Lung (tissue), 12 donors: ENCODE data around the gene TCF12. TPM values are rescaled to one million over a fixed set of nuclear protein-coding genes. Genes with fewer than 3 reads are reported as not detected.

Source experiments
- ATAC-seq: fragments of 200-7000 bp; cut with Tn5 transposase; one replicate; pipeline ENCODE4 v1.9.1; 2020; ENCODE audit warnings: moderate number of reproducible peaks; ENCODE audit not compliant: insufficient read depth, low FRiP score
- DNase-seq, 3 donors: peaks; one replicate each; pipeline ENCODE4 v3.0.0-alpha.2; 2013 to 2017
- H3K27ac ChIP-seq, 2 donors: one replicate each; pipeline ENCODE4 v1.5.1; 2013; ENCODE audit warnings: mild to moderate bottlenecking in 2 of 2, moderate library complexity in 2 of 2, control low read depth in 1 of 2, inconsistent platforms in 1 of 2, low read depth in 1 of 2, low read length in 1 of 2
- H3K27me3 ChIP-seq, 3 donors: one replicate each; pipeline ENCODE4 v1.5.1; 2013; ENCODE audit warnings: low read length in 2 of 3; ENCODE audit not compliant: control insufficient read depth in 3 of 3, insufficient read depth in 3 of 3
- H3K36me3 ChIP-seq, 4 donors: one replicate each; pipeline ENCODE4 v1.5.1; 2013; ENCODE audit warnings: low read length in 4 of 4, mild to moderate bottlenecking in 1 of 4, moderate library complexity in 1 of 4; ENCODE audit not compliant: control insufficient read depth in 4 of 4, insufficient read depth in 4 of 4
- H3K4me1 ChIP-seq, 5 donors: one replicate each; pipeline ENCODE4 v1.5.1; 2013; ENCODE audit warnings: low read length in 5 of 5, mild to moderate bottlenecking in 2 of 5, moderate library complexity in 1 of 5; ENCODE audit not compliant: control insufficient read depth in 5 of 5, insufficient read depth in 5 of 5
- H3K4me3 ChIP-seq: one replicate; pipeline ENCODE4 v1.5.1; 2013; ENCODE audit warnings: mild to moderate bottlenecking, control low read depth, moderate library complexity
- H3K9ac ChIP-seq, 2 donors: one replicate each; pipeline ENCODE4 v1.5.1; 2013; ENCODE audit warnings: low read length in 2 of 2, control low read depth in 1 of 2; ENCODE audit not compliant: insufficient read depth in 1 of 2
- H3K9me3 ChIP-seq, 4 donors: one replicate each; pipeline ENCODE4 v1.5.1; 2013; ENCODE audit warnings: low read length in 3 of 4, mild to moderate bottlenecking in 1 of 4, moderate library complexity in 1 of 4; ENCODE audit not compliant: control insufficient read depth in 4 of 4, insufficient read depth in 3 of 4
- CTCF ChIP-seq: IDR thresholded peaks from 2 replicates; pipeline ENCODE4 v1.5.1; 2012; ENCODE audit warnings: mild to moderate bottlenecking; ENCODE audit errors: control extremely low read depth, extremely low read depth
- WGBS, 2 donors: extraction: QIAGEN DNeasy Blood & Tissue Kit; methylation state at CpG; one replicate each; pipeline ENCODE4 v1.1.7; 2013; 5-methylcytosine and 5-hydroxymethylcytosine counted together
- polyA plus RNA-seq, 2 donors: library from polyadenylated mRNA; stranded (reverse); fragments of 200-250 nt; gene quantifications; one replicate each; pipeline ENCODE4 v1.2.1, GENCODE V29; 2013
- total RNA-seq, 2 donors: library from RNA; depleted of rRNA in 1 of 2; stranded (reverse); fragments of >200 nt in 1 of 2; gene quantifications; one replicate each; pipeline ENCODE4 v1.2.1, GENCODE V29; 2014 to 2021
- donor health status: control.
- donor health status: control.
- donor health status: Bipolar disorder and iron deficiency.
- donor health status: healthy.
- donor health status: DM: yes; HTN: yes; CAD: no.

Gene TCF12
- total and polyA plus RNA-seq, 4 donors, result 9.6 to 314 (median 56.3) TPM

GRCh38 chr15:57324944-57325679 is 406.7 kb downstream of the TCF12 start:
- no peak overlapping the region for H3K27ac ChIP-seq
- H3K4me1 ChIP-seq, result peaks cover 0 to 16% (median 1%) of the 10 kb centered on the region in 5 donors
- DNase-seq (no peak), ATAC-seq (no peak)
- 85 to 90% methylated on average over 11 of the region's 11 CpGs for WGBS, 2 donors
- no peak overlapping the region for H3K9ac ChIP-seq
- H3K9me3 ChIP-seq, result no peaks in the 10 kb centered on the region
- no peaks in the 10 kb centered on the region for H3K36me3 ChIP-seq
- H3K27me3 ChIP-seq, result no peaks in the 10 kb centered on the region
- no peak for TF ChIP-seq CTCF
- no peak overlapping the region for H3K4me3 ChIP-seq

- no peaks in the 10 kb centered on the region for H3K9me3 ChIP-seq
- H3K4me1 ChIP-seq, result peaks cover 0 to 12% (median 0%) of the 10 kb centered on the region in 5 donors
- no peak overlapping the region for H3K4me3 ChIP-seq
- TF ChIP-seq CTCF, result no peak
- H3K27me3 ChIP-seq, result no peaks in the 10 kb centered on the region
- no peak overlapping the region for H3K9ac ChIP-seq
- no peak overlapping the region for H3K27ac ChIP-seq
- WGBS, 2 donors, result 88 to 90% methylated on average over 23 of the region's 23 CpGs
- no peaks in the 10 kb centered on the region for H3K36me3 ChIP-seq
- DNase-seq, result no peak
- no peak for ATAC-seq
These were observed 407.8 kb downstream of the TCF12 start for GRCh38 chr15:57326196-57326595.

- no peak for TF ChIP-seq CTCF
- H3K27me3 ChIP-seq, result no peaks in the 10 kb centered on the region
- ATAC-seq, result no peak
These were observed 409.6 kb downstream of the TCF12 start for GRCh38 chr15:57327985-57328471.

More at GRCh38 chr15:57327985-57328471, 409.6 kb downstream of the TCF12 start:
- Histone ChIP-seq H3K9ac (no peak overlapping the region), H3K9me3 (no peaks in the 10 kb centered on the region), H3K4me1 (peaks cover 0 to 12% (median 0%) of the 10 kb centered on the region in 5 donors), H3K27ac (no peak overlapping the region), H3K4me3 (no peak overlapping the region), H3K36me3 (no peaks in the 10 kb centered on the region)
- 85 to 90% methylated on average over 11 of the region's 11 CpGs for WGBS, 2 donors
- DNase-seq, result peak in 2 of 3 donors; percentile 55 to 59
